ENCODE data around the gene ZNF620.

DNA sequence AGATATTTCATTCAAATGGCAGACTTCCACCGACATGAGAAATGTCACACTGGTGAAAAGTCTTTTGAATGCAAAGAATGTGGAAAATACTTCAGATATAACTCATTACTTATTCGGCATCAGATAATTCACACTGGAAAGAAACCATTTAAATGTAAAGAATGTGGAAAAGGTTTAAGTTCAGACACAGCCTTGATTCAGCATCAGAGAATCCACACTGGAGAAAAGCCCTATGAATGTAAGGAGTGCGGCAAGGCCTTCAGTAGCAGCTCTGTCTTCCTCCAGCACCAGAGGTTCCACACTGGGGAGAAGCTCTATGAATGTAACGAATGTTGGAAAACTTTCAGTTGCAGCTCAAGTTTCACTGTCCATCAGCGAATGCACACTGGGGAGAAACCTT, 10.4 kb downstream of the ZNF620 start:
- TF ChIP-seq, protein P1, sequence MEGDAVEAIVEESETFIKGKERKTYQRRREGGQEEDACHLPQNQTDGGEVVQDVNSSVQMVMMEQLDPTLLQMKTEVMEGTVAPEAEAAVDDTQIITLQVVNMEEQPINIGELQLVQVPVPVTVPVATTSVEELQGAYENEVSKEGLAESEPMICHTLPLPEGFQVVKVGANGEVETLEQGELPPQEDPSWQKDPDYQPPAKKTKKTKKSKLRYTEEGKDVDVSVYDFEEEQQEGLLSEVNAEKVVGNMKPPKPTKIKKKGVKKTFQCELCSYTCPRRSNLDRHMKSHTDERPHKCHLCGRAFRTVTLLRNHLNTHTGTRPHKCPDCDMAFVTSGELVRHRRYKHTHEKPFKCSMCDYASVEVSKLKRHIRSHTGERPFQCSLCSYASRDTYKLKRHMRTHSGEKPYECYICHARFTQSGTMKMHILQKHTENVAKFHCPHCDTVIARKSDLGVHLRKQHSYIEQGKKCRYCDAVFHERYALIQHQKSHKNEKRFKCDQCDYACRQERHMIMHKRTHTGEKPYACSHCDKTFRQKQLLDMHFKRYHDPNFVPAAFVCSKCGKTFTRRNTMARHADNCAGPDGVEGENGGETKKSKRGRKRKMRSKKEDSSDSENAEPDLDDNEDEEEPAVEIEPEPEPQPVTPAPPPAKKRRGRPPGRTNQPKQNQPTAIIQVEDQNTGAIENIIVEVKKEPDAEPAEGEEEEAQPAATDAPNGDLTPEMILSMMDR (conservative IDR thresholded peaks at IDR 0.05; ENCODE audit: low read depth, low read length): no peak
- TF ChIP-seq EZH2phosphoT487 (IDR thresholded peaks at IDR 0.05; ENCODE audit: borderline replicate concordance, low read length) (no peak), EZH2 (IDR thresholded peaks at IDR 0.05; ENCODE audit: low read length, unreplicated experiment) (no peak)
